ENCODE data around the gene FTO.

GRCh38 chr16:53740933-53741531 is 37.1 kb downstream of the FTO start:
- TF ChIP-seq, protein P1, sequence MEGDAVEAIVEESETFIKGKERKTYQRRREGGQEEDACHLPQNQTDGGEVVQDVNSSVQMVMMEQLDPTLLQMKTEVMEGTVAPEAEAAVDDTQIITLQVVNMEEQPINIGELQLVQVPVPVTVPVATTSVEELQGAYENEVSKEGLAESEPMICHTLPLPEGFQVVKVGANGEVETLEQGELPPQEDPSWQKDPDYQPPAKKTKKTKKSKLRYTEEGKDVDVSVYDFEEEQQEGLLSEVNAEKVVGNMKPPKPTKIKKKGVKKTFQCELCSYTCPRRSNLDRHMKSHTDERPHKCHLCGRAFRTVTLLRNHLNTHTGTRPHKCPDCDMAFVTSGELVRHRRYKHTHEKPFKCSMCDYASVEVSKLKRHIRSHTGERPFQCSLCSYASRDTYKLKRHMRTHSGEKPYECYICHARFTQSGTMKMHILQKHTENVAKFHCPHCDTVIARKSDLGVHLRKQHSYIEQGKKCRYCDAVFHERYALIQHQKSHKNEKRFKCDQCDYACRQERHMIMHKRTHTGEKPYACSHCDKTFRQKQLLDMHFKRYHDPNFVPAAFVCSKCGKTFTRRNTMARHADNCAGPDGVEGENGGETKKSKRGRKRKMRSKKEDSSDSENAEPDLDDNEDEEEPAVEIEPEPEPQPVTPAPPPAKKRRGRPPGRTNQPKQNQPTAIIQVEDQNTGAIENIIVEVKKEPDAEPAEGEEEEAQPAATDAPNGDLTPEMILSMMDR (IDR thresholded peaks at IDR 0.05) = no peak
- no peak for TF ChIP-seq POLR2A (IDR thresholded peaks at IDR 0.05)

Data from tibial nerve (tissue), 3 donors.